ENCODE results near the gene CERS6.

CERS6 gene

GRCh38 chr2:168801961-168802858 is 346.1 kb downstream of the CERS6 start, which contains the start of gene NOSTRIN:
NOSTRIN (plus strand) TSS chr2:168802637; CDS start chr2:168802647, 10 bp downstream.
- no peak for TF ChIP-seq CTCF (IDR thresholded peaks at IDR 0.05; ENCODE audit: low read depth, low read length)
- H3K4me3 ChIP-seq (ENCODE audit: low read depth, low read length): no peak within 1 kb of the TSS

GRCh38 chr2:168802859-168803725 is 347.0 kb downstream of the CERS6 start:
- no peak overlapping the region for H3K4me3 ChIP-seq (ENCODE audit: low read depth, low read length)
- TF ChIP-seq CTCF (IDR thresholded peaks at IDR 0.05; ENCODE audit: low read depth, low read length): no peak

- TF ChIP-seq CTCF (IDR thresholded peaks at IDR 0.05; ENCODE audit: low read depth, low read length): no peak
Measured at GRCh38 chr2:168804214-168804613, 348.1 kb downstream of the CERS6 start.

DNA sequence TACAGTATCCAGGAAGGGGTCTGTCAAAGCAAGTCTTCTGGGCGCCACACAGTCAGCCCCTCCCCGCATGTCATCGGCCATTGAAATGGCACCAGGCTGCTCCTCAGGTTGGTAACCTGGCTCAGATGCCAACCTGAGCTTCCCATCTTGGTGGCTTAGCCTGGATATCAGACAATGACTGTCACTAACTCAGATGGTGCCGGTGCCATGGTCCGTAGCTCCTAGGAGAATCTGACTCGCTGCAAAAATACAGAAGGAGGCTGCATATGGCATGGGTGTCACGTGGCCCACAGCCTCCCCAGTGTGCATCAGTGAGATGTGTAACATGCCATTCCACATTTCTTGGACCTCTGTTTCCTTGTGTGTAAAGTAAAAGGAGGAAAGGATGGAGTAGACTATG is 349.5 kb downstream of the CERS6 start:
- no peak overlapping the region for H3K4me3 ChIP-seq (ENCODE audit: low read depth, low read length)
- TF ChIP-seq CTCF (IDR thresholded peaks at IDR 0.05; ENCODE audit: low read depth, low read length): no peak

More at GRCh38 chr2:168804214-168804613, 348.1 kb downstream of the CERS6 start:
- H3K4me3 ChIP-seq (ENCODE audit: low read depth, low read length): no peak overlapping the region

DNA sequence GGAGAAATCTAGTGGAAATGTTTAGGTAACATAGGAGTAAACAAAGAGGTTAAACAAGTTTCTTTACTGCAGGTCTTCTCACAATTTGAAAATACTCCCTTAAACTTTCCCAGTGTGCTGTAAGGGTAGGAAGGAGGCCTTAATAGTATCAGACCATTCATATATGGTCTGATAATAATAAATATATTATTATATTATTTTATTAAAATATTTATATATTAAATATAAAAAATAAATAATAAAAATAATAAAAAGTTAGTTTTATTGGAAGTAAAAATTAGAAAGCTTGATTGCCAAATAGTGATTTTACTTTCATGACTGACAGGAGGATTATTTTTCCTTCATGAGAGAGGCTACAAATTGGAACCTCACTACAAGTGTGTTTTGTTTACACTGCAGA is 353.5 kb downstream of the CERS6 start:
- no peak for TF ChIP-seq CTCF (IDR thresholded peaks at IDR 0.05; ENCODE audit: low read depth, low read length)
- no peak overlapping the region for H3K4me3 ChIP-seq (ENCODE audit: low read depth, low read length)

DNA sequence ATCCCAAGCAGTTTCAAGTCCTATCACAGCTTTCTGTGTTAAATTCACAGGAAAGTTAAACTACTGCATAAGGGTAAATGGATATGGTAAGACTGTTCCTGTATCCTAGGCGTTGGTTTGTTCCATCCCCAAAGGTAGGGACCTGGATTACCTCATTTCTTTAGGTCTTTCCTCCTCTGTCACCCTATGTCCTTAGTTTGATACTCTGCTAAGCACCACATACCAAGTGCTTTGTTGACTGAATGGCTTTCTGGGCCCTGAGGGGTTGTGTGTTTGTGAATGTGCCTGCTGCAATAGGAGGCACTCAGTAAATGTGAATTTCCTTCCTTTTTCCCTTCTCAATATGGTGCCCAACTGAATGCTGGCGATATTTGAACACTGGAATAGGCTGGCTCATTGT is 354.2 kb downstream of the CERS6 start:
- H3K4me3 ChIP-seq (ENCODE audit: low read depth, low read length): no peak overlapping the region
- no peak for TF ChIP-seq CTCF (IDR thresholded peaks at IDR 0.05; ENCODE audit: low read depth, low read length)

All from WI38 (cell line).